CD4-positive, alpha-beta T cell treated with Interleukin-10 for 1 hour (primary cell): ENCODE results near the gene SLC7A14.

ENCODE experiments used
- DNase-seq: peaks from one replicate; pipeline ENCODE4 v3.0.0-alpha.2; 2020

Gene SLC7A14

DNA sequence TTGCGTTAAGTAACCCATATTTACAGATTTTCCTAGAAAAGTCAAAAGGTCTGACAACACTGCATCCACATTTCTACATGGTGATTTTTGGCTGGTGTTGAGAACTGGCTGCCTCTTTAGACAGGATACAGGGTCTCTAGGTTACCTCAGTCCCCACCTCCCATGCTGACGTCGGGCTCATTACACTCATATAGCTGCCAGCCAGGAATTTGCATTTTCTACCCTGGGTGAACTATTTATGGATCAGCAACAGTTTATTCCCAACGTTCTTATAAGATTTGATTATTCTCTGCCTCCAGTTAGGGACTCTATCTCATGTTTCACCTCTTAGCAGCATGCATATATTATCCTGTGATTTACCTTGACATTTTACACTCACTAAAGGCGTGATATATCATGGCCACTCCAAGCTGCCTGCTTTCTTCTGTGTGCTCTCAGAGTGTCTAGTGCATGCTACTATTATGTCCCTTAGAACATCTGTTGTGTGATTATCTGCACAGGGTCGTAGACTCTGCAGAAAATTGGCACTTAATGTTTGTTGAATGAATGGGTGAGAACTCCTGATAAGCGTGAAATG is 118.2 kb downstream of the SLC7A14 start:
- no peak for DNase-seq

DNA sequence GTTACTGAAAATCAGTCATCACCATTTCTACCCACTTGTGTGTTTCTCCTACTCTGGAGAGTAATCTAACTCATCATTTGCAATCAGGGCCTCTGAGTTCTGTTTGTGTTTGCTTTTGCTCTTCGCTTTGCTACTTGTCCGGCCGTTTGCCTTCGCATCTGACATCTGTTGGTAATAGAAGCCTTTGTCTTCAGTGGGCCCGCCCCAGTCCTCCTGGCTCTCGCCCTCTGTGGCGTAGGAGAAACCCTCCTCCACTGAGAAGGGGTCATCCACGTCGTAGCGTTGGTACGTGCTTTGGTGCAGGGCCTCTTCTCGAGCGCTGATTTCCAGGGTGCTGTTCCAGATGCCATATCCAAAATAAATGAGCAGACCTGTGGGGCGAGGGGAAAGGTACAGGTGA is 118.9 kb downstream of the SLC7A14 start:
- DNase-seq: no peak

DNA sequence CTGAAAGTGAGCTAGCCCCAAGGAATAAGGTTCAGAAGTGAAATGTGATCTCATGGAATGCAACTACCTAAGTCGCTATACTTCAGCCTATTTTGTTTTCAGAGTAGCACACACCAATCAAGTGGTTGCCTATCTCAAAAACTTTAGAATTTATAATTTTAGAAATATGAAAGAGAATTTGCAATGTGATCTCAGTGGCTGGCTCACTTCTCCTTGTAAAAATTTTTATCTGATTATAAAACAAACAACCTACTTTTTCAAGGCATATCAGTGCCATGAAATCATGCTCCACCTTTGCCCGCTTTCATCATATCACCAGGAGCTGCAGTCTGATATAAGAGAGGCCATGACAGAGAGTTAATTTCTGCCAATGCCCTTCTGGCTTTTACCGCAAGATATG is 119.9 kb downstream of the SLC7A14 start:
- no peak for DNase-seq

DNA sequence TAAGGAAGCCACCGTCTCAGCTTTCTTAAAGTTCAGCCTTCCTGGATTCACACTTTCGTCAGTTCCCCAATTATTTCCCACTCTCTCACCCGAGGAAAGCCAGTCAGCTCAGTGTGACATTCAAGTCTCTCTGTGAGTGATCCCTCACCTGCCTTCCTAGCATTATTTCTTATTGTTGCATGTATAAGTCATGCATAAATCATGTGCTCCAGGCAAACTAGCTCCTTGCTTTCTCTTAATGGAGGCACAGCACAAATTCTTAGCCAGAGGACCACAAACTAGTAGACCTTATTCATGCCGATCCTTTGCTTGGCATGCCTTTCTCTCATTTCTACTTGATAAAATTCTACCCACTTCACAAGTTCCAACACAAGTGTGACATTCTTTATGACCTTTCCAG is 122.9 kb downstream of the SLC7A14 start:
- DNase-seq: no peak

DNA sequence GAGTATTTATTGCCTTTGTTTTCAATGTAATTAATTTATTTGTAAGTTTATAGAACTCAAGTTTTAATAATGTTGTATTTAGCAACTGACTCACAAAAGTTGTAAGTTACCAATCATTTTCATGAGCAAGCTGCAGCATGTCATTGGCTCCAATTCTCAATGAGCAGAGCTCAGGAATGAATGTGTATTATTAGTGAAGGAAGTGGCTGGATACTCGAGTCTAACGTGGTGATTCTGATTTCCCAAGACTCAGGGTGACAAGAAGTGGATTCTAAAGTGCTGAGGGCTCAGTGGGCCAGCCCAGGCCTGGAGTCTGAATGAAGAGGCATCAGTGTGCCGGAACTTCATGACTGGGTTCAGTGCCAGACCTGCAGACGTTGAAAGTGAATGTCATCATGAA is 127.6 kb downstream of the SLC7A14 start:
- DNase-seq: no peak

DNA sequence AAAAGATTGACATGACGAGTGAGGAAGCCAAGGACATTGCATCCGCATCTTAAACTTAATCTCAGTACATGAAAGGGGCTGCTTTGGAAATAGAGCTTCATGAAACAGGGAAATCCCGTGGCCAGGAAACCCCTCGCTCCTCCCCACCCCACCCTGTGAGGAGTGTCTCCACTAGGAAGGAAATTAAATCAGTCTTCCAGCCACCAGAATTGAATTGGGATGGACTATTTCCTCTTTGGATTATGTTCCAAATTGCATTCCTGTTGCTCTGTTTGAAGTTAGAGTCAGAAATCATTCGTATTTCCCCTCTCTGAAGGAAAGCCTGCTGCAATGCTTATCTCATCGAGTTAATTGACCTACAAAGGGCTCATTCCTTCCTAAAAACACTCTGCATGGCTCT is 131.4 kb downstream of the SLC7A14 start:
- no peak for DNase-seq

DNA sequence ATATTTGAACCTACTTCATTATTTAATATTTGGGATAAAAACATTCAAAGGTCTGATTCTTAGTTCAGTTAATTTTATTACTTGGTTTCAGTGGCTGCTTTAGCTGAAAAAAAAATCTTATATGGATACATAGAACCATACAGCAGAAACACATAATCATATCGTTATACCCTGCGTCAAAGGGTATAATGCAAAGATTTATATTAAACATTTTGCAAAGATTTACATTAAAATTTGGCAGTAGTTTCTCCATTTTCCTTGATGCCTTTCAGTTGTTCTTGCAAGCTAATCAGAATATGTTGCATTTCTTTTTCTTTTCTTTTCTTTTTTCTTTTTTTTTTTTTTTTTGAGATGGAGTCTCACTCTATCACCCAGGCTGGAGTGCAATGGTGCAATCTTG is 135.8 kb downstream of the SLC7A14 start:
- DNase-seq: no peak

DNA sequence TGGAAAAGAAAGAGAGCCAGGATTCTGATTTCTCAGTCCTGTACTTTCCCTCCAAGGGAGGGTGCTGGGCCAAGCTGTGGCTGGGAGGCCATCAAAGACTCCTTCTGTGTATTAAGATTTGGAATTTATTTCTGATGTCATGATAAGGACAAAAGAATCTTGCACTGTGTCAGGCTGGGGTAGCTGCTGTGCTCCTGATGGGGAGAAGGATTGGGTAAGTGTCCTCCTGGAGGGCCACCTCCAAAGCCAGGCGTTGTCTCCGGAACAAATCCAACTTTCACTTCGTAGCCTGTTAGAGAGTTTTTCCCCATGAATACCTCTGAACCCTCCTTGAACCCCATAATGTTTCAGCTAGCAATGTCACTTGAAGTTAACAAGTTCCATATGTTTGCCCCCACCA is 137.3 kb downstream of the SLC7A14 start:
- DNase-seq: no peak

DNA sequence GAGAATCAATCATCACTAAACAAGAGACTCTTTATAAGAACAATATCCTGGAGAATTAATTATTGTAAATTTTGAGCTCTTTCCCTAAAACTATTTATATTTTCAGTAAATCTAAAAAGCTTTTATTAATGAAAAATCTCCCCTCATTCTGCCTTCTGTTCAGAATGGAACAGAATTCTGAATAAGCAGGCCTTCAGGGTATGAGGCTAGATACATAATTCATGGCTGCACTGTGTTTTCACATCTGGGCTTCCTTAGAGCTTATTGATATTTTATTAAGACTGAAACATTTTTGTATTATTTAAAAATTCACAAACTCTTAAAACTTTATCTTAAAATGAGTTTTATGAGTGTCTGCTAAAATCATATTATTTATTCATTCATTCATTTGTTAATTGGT is 142.4 kb downstream of the SLC7A14 start:
- no peak for DNase-seq

DNA sequence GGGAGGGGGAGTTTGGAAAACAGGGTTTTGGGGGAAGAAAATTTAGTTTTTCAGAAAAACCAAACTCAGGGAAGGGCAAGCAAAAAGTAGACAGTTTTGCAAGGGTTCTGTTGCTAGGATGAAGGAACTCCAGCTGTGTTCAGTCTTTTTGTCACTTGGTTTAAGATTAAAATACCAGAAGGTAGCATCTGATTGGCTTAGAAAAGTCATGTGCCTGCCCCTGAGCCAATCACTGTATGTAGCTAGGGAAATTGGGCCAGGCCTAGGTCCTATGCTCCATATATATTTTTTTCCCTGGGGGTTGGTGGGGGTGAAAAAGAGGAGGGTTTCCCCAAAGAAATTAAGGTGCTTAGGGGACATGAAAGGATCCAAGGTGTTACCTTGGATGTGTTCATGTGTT is 142.9 kb downstream of the SLC7A14 start:
- no peak for DNase-seq

DNA sequence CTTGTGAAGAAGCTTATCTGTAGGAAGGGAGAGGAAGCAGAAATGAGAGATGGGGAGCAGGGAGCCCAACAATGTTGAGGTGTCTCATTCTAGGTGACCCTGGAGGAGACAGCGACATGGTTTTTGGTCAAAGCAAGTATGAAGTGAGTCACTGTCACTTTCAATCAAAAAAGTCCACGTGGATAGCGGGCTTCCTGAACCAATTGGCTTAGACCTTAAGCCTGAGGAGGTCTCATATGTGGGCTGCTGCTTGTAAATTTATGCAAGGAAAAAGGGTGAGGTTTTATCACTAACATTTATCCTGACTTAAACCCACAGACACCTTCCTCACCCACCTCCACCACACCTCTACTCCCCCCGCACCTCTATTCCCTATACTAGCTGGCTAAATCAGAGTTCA is 144.5 kb downstream of the SLC7A14 start:
- DNase-seq: no peak

DNA sequence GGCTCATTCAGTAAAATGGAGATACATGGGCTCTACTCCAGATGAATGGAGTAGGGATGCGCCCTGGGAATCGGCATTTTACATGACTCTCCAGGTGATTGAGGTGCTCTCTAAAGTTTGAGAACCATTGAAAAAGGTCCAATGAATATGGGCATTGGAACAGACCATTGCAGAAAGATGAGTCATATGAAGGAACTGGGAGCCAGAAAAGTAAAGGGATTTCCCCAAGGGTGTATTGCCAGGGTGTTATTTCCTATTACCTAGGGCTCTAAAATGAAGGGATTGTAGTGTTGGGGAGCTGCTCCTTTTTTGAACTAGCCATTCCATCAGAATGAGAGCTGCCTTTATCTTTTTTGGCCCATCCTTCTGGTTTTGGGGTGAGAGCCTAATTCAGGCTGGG is 145.5 kb downstream of the SLC7A14 start:
- no peak for DNase-seq

DNA sequence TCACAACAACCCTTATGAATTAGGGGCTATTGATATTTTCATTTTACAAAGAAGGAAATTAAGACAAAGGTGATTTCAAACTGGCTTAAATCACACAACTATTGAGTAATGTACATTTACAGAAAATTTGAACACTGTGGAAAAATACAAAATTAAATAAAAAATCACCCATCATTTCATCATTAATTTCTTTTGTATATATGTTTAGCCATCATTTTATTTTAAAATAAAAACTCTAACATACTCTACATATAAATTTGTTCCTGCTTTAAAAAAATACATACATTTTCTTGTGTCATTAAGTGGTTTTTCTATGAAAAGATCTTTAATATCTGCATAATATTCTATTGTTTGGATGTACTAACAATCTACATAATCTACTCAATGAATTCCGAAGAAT is 147.0 kb downstream of the SLC7A14 start:
- DNase-seq: no peak

DNA sequence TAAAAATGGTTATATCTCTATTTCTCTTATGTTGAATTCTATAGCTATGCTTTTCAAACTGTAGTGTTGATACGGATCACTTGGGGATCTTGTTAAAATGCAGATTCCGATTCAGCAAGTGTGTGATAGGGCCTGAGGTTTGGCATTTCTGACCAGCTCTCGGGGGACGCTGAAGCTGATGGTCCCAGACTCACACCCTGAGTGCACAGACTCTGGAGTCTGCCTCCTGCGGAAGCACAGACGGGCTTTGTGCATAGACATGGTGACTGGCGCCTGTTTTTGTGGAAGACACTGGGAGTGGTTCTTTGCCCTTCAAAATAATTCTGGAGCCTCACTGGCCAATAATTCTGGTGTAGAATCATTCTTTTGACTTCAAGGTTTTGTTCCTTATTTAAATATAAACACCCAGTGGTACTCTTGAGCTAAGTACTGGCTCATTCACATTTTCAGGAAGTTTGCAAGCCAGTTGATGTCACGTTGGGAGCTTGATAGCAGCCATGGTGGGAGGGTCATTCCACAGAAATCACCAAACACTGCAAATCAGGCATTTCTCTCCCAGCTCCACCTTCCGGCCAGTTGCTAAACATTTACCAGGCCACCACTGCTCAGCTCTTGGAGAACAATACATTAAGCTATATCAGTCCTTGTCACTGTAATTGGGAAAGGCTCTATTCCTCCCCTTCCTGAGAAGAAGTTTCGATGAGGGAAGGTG is 148.0 kb downstream of the SLC7A14 start:
- DNase-seq: no peak

DNA sequence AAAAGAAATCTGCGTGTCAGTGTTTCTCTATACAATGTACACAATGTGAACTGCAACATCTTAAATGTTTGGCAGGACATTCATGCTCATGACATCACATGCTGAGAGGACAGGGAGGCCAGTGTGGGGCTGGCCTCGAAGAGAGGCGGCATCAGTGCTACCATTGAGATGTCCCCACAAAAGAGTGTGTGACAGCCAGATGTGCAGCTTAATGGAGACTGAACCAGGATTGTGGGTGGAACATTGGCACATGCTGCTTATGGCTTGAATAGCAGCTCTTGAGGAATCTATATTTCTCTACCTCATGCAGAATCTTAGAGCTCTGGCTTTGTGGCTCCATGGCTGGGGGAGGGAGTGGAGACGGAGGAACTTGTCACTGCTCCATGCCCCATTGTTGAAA is 148.7 kb downstream of the SLC7A14 start:
- no peak for DNase-seq

DNA sequence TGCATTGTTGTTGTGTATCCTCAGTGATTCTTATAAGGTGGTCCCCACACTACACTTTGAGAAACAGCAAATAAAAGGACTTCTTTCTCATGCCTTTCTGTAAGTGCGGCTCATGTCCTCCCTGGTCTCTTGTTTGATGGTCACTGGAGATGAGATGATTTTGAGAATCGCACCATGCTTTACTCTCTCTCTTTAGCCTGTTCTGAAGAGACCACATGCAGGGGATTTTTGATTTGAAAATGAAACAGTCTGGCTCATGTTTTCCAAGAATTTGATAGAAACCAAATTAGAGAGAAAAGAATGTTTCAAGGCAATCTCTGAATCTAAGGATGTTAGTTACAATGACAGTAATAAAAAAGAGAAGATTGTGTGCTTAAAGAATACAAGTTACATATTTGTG is 149.2 kb downstream of the SLC7A14 start:
- DNase-seq: no peak

DNA sequence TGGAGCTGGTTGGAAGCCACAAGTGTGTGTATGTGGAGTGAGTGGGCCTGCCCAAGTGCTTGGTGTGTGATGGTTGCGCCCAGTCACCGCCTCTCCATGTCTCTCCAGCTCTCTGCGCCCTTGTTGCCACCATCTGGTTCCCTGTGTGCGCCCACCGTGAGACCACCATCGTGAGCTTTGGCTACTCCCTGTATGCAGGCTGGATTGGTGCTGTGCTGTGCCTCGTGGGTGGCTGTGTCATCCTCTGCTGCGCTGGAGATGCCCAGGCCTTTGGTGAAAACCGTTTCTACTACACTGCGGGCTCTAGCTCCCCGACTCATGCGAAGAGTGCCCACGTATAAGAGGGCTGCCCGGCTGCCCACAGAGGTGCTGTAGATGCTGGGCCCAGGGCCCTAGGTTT is 153.5 kb downstream of the SLC7A14 start:
- DNase-seq: no peak

DNA sequence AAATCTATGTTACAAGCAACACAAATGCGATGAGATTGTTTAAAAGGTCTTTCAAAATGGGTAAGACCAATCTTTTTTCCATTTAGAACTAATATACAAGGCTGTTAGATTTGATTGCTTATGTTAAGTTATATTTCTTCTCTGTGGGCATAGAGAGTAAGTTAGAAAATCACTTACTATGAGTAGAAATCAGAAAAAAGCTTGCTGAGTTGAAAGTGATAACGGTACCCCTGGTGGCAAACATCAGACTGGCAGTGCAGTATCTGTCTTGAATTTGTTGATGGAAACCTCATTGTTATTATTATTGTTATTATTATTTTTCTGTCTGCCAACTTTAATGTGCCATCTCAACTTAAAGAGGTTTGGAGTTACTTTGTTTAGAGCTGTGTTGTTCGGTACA is 154.8 kb downstream of the SLC7A14 start:
- no peak for DNase-seq

DNA sequence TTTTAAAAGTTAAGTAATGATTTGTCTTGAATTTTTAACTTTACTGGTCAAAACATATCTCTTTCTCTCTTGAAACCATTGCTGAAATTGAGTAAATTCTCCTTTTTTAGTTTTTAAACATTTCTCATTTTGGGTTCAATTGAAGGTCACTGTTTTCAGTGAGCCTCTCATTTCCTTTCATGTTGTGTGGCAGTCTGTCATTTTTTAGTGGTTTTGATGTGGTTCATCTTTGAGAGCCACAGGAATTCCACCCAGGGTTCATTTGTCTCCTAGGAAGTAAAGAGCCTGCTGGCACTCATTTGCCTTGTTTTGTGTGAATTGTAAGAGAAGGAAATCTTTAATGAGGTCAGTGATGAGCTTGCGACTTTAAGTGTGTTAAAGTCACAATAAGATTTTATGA is 156.8 kb downstream of the SLC7A14 start:
- DNase-seq: peak; percentile 3

DNA sequence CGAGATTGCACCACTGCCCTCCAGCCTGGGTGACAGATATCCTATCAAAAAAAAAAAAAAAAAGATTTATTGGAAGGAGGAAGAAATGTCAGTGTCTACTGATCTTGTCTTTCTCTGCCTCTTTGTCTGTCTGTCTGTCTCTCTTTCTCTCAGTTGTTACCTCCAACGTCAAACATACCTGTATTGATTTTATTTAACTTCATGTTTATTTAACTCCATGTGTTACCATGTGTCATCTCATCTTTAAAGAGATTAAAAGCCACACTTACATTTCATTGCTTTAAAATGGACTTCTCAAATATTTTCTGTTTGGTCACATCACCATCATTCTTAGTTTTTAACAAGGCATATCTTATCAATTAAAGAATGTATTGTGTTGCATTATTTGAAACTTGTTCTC is 157.8 kb downstream of the SLC7A14 start:
- DNase-seq: no peak

DNA sequence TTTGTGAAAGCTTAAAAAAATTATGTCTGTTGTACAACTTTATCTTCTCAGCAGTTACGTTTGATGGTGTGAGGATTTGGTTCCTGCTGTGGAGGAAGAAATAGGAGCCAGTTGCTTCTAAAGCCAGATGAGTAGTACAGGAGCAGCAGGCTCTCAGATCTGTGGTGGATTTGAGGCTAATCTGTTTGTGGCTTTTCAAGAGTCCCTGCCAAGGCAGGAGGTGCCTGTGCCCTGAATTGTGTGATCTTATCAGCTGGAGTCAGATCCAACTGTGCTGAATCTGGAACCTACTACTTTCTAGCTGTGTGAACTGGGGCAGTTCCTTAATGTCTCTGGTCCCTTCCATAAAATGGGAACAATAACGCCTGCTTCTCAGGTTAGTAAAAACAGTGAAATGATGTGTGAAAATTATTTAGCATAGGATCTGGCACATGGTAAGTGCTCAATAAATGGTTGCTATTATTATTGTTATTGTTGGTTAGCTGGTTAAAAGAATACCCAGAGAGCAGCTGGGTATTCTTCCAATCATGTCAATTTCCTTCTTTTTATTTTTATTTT is 159.6 kb downstream of the SLC7A14 start:
- no peak for DNase-seq

DNA sequence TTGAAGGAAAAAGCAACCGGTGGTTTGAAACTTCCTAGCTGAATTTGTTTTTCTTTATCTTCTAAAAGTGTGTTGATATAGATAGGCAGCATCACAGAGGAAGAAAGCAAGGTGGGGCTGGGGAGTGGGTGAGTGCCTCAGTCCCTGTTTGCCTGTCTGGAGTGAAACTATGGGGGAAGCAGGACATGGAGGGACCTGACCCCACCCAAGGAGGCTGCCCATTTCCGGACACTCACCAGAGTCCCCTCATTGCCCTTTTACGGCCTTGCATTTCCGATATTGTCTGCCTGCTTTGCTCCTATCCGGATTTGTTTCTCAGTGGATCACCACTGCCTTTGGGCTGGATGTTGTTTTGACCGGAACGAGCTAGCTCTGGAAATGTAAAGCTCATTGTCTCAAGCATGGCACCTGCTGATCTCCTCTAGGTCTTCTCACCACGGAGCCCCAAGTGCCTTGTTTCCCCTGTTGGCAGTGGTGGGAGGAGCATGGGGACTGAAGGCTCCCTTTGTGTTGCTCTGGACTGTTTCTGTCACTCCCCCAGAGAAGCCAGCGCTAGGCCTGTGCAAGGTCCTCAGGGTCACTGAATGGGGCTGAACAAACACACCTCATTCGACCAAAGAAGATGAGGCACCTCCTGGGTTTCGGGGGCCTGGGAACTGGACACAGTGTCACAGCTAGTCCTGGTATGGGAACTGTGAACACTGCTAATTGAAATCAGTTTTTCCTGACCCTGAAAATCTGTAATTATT is 160.2 kb downstream of the SLC7A14 start:
- DNase-seq: no peak

DNA sequence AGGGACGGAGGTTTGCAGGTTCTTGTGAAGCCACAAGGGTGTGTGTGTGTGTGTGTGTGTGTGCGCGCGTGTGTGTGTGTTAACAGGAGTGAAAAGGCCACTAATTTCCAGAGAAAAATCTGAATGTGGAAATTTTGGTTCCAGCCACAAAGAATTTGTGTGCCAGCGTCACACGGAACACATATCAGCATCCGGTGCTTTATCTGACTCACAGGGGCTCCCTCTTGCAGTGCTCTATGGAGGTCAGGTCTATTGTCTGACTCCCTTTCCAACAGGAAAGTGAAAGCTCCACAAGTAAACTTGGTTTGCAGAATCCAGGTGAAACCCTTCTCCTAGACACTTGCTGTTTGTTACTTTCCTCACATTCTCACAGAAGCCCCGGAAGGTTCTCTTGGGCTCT is 161.0 kb downstream of the SLC7A14 start:
- DNase-seq: no peak

DNA sequence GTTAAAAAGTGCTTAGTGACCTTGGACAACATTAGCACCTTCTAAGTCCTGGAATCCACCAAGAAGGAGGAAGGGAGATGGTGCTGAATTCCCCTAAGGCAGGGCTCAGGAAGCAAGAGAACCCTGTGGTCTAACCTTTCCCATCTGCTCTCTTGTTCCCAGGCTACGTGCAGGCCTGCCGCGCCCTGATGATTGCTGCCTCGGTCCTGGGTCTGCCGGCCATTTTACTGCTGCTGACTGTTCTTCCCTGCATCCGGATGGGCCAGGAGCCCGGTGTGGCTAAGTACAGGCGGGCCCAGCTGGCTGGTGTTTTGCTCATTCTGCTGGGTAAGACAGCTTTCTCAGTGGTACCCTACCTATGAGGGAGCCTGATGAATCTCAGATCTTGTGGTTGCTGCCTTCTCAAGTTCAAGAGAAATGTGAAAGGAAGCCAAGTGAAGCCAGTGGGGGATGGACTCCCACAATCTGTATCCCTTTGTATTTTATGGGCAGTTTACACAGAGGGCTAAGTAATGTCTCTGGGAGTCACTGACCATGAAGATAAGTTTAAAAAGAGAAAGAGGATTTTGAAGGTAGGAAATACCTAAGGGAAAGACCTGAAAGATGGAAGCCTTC is 162.8 kb downstream of the SLC7A14 start:
- no peak for DNase-seq
